OCI-LY1 (cell line): ENCODE measurements around the gene INPP5A.

Source experiments
- CTCF ChIP-seq: fragments of 200-600 bp; sonication (generic), shearing (Covaris generic); IDR thresholded peaks from 2 replicates; pipeline ENCODE4 v1.5.1; 2017; ENCODE audit warnings: mild to moderate bottlenecking, antibody characterized with exemption, low read length, moderate library complexity, mixed read lengths
- EZH2 ChIP-seq: fragments of 200-600 bp; sonication (generic), shearing (Covaris generic); IDR thresholded peaks from 2 replicates; pipeline ENCODE4 v1.8.0; 2017; ENCODE audit warnings: borderline replicate concordance, mixed run types, mild to moderate bottlenecking, antibody characterized with exemption, low read length, moderate library complexity, mixed read lengths

GRCh38 chr10:132781556-132781955 is 244.0 kb downstream of the INPP5A start:
- TF ChIP-seq CTCF, result no peak
- TF ChIP-seq EZH2, result no peak
